DOHH2 (cell line): Measurements from ENCODE around the gene DNAH6.

ENCODE experiments used
- H3F3A ChIP-seq: fragments of 200-600 bp; sonication (generic), shearing (Covaris generic); 2 replicates; pipeline ENCODE4 v1.6.0; 2016; ENCODE audit warnings: antibody characterized with exemption, mild to moderate bottlenecking; ENCODE audit not compliant: control insufficient read depth, insufficient read depth
- H3K27ac ChIP-seq: fragments of 200-600 bp; sonication (generic); 2 replicates; pipeline ENCODE4 v1.5.1; 2014; ENCODE audit warnings: low read depth, mild to moderate bottlenecking, low read length, moderate library complexity
- H3K27me3 ChIP-seq: fragments of 200-600 bp; sonication (generic); 2 replicates; pipeline ENCODE4 v1.6.1; 2014; ENCODE audit warnings: mild to moderate bottlenecking, low read length, mixed read lengths; ENCODE audit not compliant: control insufficient read depth
- H3K36me3 ChIP-seq: fragments of 200-600 bp; sonication (generic); 2 replicates; pipeline ENCODE4 v1.6.1; 2014; ENCODE audit warnings: mild to moderate bottlenecking, low read length, moderate library complexity, mixed read lengths; ENCODE audit not compliant: control insufficient read depth
- H3K4me1 ChIP-seq: fragments of 200-600 bp; sonication (generic); 2 replicates; pipeline ENCODE4 v1.6.1; 2014; ENCODE audit warnings: mild to moderate bottlenecking, low read length, mixed read lengths; ENCODE audit not compliant: control insufficient read depth
- H3K4me2 ChIP-seq: fragments of 200-600 bp; sonication (generic); 2 replicates; pipeline ENCODE4 v1.6.0; 2014; ENCODE audit warnings: mild to moderate bottlenecking, low read length, moderate library complexity
- H3K4me3 ChIP-seq: fragments of 200-600 bp; sonication (generic); 2 replicates; pipeline ENCODE4 v1.5.1; 2014; ENCODE audit warnings: mild to moderate bottlenecking, low read length, mixed read lengths
- H3K79me2 ChIP-seq: fragments of 200-600 bp; sonication (generic); 2 replicates; pipeline ENCODE4 v1.6.1; 2014; ENCODE audit warnings: mild to moderate bottlenecking, low read length, mixed read lengths; ENCODE audit not compliant: control insufficient read depth
- H3K9me2 ChIP-seq: fragments of 200-600 bp; sonication (generic); replicated peaks from 2 replicates; pipeline ENCODE4 v1.6.1; 2014; ENCODE audit warnings: mild to moderate bottlenecking, low read length, mixed read lengths; ENCODE audit not compliant: control insufficient read depth
- H3K9me3 ChIP-seq: fragments of 200-600 bp; sonication (generic); 2 replicates; pipeline ENCODE4 v1.6.1; 2014; ENCODE audit warnings: antibody characterized with exemption, low read length, mixed read lengths; ENCODE audit not compliant: control insufficient read depth, insufficient read depth
- H4K20me1 ChIP-seq: fragments of 200-600 bp; sonication (generic); 2 replicates; pipeline ENCODE4 v1.6.0; 2014; ENCODE audit warnings: low read depth, mild to moderate bottlenecking, antibody characterized with exemption, low read length, moderate library complexity; ENCODE audit not compliant: control insufficient read depth, insufficient read depth
- EZH2phosphoT487 ChIP-seq: fragments of 200-600 bp; sonication (generic); IDR thresholded peaks from 2 replicates; pipeline ENCODE4 v1.6.1; 2017; ENCODE audit warnings: borderline replicate concordance, mild to moderate bottlenecking, antibody characterized with exemption, low read length, moderate library complexity, mixed read lengths
- TF ChIP-seq, protein P1 (sequence below): fragments of 200-600 bp; sonication (generic); IDR thresholded peaks from one replicate; pipeline ENCODE4 v1.5.1; 2014; ENCODE audit warnings: antibody characterized with exemption, mild to moderate bottlenecking, low read depth, low read length; ENCODE audit not compliant: poor library complexity, severe bottlenecking

DNAH6 gene

DNA sequence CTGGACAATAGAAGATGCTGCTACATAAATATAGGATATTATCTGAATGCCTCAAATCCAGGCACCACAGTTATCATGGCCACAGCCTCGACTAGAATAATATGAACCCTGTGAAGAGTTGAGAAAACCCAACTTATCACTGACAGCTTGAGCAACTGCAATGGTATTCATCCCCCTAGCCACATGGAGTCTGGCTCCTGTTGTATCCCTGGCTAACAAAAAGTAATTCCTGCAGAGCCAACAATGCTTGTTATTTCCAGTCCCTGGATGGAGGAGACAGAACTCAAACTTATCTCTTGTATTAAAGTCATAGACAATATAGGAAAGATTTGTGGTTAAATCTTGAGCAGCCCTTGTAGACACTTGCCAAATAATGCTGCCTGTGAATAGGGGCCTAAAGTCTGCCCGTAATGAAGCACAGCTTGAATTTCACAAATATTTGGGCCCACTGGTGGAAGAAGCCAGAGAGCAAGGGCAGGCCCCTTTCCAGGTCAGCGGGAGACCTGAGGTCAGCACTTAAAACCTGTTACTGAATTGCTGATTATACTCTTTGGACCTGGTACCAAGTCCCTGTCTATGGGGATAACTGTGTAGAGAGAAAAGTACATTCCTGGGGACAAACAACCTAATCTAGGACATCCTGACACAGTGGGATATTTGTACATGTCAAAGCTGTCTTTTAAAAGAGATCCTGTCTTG, 28.9 kb upstream of the DNAH6 start:
- Histone ChIP-seq H3K36me3 (no peaks in the 10 kb centered on the region), H3K9me2 (no peaks in the 10 kb centered on the region), H3K27ac (no peak overlapping the region), H4K20me1 (no peaks in the 10 kb centered on the region), H3K4me3 (no peak overlapping the region), H3K9me3 (no peaks in the 10 kb centered on the region), H3K4me1 (no peaks in the 10 kb centered on the region), H3F3A (no peaks in the 10 kb centered on the region), H3K79me2 (no peaks in the 10 kb centered on the region), H3K4me2 (no peak overlapping the region), H3K27me3 (no peaks in the 10 kb centered on the region)
- TF ChIP-seq EZH2phosphoT487, result no peak
- TF ChIP-seq, protein P1, sequence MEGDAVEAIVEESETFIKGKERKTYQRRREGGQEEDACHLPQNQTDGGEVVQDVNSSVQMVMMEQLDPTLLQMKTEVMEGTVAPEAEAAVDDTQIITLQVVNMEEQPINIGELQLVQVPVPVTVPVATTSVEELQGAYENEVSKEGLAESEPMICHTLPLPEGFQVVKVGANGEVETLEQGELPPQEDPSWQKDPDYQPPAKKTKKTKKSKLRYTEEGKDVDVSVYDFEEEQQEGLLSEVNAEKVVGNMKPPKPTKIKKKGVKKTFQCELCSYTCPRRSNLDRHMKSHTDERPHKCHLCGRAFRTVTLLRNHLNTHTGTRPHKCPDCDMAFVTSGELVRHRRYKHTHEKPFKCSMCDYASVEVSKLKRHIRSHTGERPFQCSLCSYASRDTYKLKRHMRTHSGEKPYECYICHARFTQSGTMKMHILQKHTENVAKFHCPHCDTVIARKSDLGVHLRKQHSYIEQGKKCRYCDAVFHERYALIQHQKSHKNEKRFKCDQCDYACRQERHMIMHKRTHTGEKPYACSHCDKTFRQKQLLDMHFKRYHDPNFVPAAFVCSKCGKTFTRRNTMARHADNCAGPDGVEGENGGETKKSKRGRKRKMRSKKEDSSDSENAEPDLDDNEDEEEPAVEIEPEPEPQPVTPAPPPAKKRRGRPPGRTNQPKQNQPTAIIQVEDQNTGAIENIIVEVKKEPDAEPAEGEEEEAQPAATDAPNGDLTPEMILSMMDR, result no peak

GRCh38 chr2:84491256-84491655, 25.0 kb upstream of the DNAH6 start:
- Histone ChIP-seq H3K27me3 (no peaks in the 10 kb centered on the region), H3K4me1 (peaks cover 4% of the 10 kb centered on the region; the same call in 1 of the 2 replicates), H3K9me2 (no peaks in the 10 kb centered on the region), H3K9me3 (no peaks in the 10 kb centered on the region), H3F3A (no peaks in the 10 kb centered on the region), H3K27ac (no peak overlapping the region), H3K36me3 (no peaks in the 10 kb centered on the region), H4K20me1 (no peaks in the 10 kb centered on the region), H3K4me2 (no peak overlapping the region), H3K79me2 (no peaks in the 10 kb centered on the region), H3K4me3 (no peak overlapping the region)
- TF ChIP-seq EZH2phosphoT487, result no peak
- TF ChIP-seq, protein P1, result no peak

DNA sequence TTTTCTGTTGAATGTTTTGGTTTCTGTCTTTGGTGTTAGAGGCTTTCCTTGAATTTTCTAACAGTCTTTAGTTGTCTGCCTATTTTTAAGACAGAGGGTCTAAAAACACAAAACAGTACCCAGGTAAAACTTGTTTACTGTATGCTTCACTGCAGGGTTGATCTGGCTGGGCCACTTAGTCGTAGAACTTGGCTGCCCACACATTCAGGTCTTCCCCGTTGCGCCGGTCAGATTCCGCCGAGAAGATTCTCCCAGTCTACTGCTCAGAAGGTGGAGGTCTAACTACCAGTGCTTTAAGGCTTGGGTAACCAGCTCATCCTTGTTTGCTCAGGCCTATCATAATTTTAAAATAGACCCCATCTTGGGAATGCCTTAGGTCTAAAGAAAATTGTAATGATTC, 24.6 kb upstream of the DNAH6 start:
- no peaks in the 10 kb centered on the region for H3K36me3 ChIP-seq
- H4K20me1 ChIP-seq, result no peaks in the 10 kb centered on the region
- no peak for TF ChIP-seq EZH2phosphoT487
- TF ChIP-seq, protein P1, result no peak
- no peaks in the 10 kb centered on the region for H3K9me3 ChIP-seq
- no peak overlapping the region for H3K4me3 ChIP-seq
- no peaks in the 10 kb centered on the region for H3K79me2 ChIP-seq
- H3K9me2 ChIP-seq, result no peaks in the 10 kb centered on the region
- H3K27me3 ChIP-seq, result no peaks in the 10 kb centered on the region
- H3K27ac ChIP-seq, result no peak overlapping the region
- H3K4me1 ChIP-seq, result peaks cover 4% of the 10 kb centered on the region; the same call in 1 of the 2 replicates
- H3F3A ChIP-seq, result no peaks in the 10 kb centered on the region
- no peak overlapping the region for H3K4me2 ChIP-seq
